ENCODE data around the gene FLRT2.

The FLRT2 gene

DNA sequence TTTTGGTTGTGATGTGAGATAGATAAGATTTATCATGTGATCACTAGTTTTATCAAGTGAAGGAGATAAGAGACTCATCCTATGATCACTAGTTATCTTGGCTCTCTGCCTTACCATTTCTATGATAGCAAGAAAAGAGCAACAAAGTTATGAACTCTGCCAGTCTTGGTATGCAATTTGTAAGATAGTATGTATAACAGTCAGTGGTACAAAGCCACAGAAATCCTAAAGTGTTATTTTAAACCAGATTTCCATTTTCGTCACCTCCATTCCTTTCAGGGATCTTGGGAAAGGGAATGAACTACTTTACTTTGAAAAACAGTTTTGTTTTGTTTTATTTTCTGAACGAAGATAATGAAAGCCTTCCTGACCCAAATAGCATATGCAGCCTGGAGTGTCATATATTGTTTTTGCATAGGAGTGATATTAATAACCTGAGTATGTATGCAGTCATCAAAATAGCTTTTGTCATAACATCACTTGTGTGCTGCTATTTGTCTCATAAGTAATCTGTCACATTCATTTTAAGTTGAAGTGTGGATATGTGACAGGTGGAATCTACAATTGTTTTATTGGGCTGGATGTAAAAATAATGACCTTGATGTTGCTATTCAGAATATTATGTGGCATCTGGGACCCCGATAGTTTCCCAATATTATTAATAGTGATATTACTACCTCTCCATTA lies 35.0 kb downstream of the FLRT2 start:
- DNase-seq (ENCODE audit: low spot score), result no peak

- DNase-seq (ENCODE audit: low spot score), result no peak
These were observed 35.9 kb downstream of the FLRT2 start for GRCh38 chr14:85565862-85566296.

GRCh38 chr14:85566603-85567002 lies 36.7 kb downstream of the FLRT2 start:
- no peak for DNase-seq (ENCODE audit: low spot score)

DNA sequence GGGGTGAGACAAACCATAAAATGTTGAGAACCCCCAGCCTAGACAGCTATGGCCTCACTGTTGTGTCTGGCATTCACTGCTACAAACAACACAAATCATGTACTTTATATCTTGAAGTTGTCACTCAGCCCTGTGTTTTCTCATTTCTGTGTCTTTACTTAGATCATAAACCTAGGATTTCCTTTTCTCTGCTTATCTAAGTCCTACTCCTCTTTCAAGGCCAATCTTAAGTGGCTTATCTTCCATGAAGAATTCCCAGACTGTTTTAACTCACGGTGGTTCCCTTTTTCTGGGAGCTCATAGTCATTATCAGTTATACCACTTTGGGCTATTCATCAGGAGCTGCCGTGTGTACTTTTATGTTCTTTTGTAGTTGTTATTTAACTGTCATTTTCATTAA lies 42.1 kb downstream of the FLRT2 start:
- no peak for DNase-seq (ENCODE audit: low spot score)

DNA sequence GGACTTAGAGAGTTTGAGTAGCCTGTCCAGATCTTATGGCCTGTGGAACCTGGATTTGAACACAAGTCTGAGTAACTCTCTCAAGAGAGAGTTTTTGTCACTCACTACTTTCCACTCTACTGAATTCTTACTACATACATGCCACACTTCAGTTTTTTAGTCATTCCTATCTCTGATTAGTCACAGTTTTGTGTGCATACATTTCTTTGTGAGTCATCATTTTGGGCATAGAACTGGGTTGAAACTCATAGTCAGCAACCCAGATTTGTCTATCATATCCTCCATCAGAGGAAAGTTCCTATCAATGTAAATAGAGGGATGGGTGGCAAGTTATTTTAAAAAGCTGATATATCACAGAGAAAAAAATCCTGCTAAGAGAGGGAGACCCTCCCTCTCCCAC lies 42.9 kb downstream of the FLRT2 start:
- DNase-seq (ENCODE audit: low spot score), result no peak

GRCh38 chr14:85573406-85573805 lies 43.5 kb downstream of the FLRT2 start:
- DNase-seq (ENCODE audit: low spot score), result no peak

DNA sequence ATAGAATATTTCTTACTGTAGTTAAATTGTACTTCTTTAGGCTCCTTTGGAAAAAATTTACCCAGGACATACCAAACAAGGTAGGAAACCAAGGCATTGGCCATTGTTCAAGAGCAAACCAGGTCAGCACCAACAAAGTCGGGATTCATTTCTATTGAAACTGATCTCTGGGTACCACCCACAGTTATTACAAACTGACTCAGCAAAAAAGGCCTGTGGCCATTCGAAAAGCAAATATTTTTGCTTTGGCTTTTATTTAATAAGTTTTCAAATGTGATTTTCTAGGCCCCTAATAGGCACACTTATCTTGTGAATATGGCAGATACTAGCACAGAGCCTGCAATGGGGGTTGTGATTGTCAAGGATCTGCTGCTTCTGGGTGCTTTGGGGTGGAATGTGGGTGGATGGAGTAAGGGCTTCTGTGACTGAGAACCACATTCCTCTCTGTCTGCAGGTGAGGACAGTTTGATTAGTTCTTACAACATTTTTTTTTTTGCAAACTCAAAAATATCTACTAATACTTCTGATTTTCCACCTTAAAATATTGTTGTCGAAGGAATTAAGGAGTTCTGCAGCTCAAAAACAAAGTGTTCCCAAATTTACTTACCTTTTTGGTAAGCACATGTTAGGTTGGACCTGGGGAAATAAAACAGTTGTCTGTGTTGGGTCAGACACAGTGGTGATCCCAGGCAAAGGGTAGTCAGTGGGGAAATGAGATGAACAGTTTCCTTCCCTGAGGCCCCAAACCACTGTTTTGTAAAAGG lies 45.1 kb downstream of the FLRT2 start:
- DNase-seq (ENCODE audit: low spot score), result no peak

GRCh38 chr14:85575617-85575898 lies 45.6 kb downstream of the FLRT2 start:
- no peak for DNase-seq (ENCODE audit: low spot score)

DNA sequence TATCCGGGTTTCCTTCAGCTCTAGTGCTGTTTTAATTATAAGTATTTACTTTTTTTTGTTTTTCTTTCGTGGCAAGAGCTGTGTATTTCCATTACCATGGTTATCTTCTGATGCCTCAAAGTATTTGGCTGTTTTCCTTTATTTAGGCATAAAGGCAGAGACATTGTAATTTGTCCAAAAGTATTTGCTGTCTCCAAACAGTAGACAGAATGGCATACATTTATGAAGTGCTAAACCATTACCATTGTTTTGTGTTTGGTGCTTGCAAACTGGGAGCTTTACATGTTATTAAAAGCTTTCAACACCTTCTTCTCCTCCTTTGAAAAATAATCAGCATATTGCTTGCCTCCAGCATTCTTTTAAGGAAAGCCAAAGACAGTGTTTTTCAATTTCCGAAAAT lies 46.3 kb downstream of the FLRT2 start:
- no peak for DNase-seq (ENCODE audit: low spot score)

- DNase-seq (ENCODE audit: low spot score), result no peak
These were observed 47.1 kb downstream of the FLRT2 start for GRCh38 chr14:85576848-85577542.

DNA sequence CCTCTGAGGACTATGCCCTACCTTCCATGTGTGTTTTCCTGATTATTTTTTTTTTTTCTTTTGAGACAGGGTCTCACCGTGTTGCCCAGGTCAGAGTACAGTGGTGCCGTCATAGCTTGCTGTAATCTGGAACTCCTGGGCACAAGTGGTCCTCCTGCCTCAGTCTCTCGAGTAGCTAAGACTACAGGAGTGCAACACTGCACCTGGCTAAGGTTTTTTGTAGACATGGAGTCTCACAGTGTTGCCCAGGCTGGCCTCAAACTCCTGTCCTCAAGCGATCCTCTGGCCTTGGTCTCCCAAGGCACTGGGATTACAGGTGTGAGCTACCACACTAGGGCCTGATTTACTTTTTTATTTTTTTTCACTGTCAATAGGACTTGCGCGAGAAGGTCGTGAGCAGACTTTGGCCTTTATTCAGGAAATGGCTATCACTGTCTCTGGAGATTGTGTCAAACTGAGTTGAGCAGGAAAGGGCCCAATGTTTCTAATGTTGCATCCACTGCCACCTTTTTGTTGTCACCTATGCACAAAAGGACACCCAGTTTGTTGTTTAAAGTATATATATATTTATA lies 47.7 kb downstream of the FLRT2 start:
- no peak for DNase-seq (ENCODE audit: low spot score)

- no peak for DNase-seq (ENCODE audit: low spot score)
These were observed 48.4 kb downstream of the FLRT2 start for GRCh38 chr14:85578357-85578756.

- no peak for DNase-seq (ENCODE audit: low spot score)
These were observed 49.0 kb downstream of the FLRT2 start for GRCh38 chr14:85578930-85579329.

- no peak for DNase-seq (ENCODE audit: low spot score)
These were observed 50.0 kb downstream of the FLRT2 start for GRCh38 chr14:85579942-85580341.

GRCh38 chr14:85580536-85581140 lies 50.7 kb downstream of the FLRT2 start:
- no peak for DNase-seq (ENCODE audit: low spot score)

- DNase-seq (ENCODE audit: low spot score), result no peak
These were observed 51.7 kb downstream of the FLRT2 start for GRCh38 chr14:85581691-85582090.

- DNase-seq (ENCODE audit: low spot score), result no peak
These were observed 53.4 kb downstream of the FLRT2 start for GRCh38 chr14:85583380-85583779.

DNA sequence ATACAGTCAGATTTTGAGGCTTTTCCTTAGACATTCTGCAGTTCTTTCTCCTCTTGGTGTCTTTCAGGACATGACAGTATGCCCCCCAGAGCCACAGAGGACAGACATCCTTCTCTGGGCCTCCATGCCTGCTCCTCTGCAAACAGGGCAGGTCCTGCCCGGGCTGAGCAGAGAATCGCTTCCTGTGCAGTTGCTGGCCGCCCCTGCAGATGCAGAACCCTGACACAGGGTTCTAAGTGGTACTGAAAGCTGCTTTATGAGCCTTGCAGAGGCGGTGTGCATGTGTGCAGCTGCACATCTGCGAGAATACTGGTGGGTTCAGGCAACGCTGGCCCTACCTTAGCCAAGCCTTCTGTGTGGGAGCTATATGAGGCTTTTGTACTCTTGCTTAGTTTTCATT lies 54.5 kb downstream of the FLRT2 start:
- DNase-seq (ENCODE audit: low spot score), result no peak

- DNase-seq (ENCODE audit: low spot score), result no peak
These were observed 57.3 kb downstream of the FLRT2 start for GRCh38 chr14:85587151-85587711.

GRCh38 chr14:85590784-85591183 lies 60.8 kb downstream of the FLRT2 start:
- no peak for DNase-seq (ENCODE audit: low spot score)

DNA sequence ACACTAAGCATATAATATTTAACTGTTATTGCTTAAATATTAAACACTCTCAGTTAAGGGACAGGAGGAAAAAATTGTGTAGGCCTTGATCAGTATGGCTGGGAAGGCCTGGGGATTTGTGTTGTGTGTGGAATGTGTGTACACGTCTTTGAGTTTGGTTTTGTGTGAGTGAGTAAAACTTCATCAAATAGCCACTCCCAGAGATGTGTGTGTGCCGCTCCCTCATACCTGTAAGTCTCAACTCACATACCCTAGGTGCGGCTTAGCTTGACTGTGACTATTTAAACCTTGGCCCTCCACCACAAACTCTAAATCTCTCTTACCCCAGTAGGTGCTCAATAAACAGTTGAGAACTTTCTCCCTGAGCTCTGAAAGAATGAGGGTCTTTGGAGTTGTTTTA lies 64.3 kb downstream of the FLRT2 start:
- DNase-seq (ENCODE audit: low spot score), result no peak

GRCh38 chr14:85595981-85596380 lies 66.0 kb downstream of the FLRT2 start:
- no peak for DNase-seq (ENCODE audit: low spot score)

All from putamen (tissue), 1 donor.